ENCODE measurements around the gene FAAP20. TPM values are rescaled to one million over a fixed set of nuclear protein-coding genes. Genes with fewer than 3 reads are reported as not detected.

The FAAP20 gene
- total RNA-seq, 3 donors from 2014 or later: 23.4 to 42.6 (median 32.0) TPM

DNA sequence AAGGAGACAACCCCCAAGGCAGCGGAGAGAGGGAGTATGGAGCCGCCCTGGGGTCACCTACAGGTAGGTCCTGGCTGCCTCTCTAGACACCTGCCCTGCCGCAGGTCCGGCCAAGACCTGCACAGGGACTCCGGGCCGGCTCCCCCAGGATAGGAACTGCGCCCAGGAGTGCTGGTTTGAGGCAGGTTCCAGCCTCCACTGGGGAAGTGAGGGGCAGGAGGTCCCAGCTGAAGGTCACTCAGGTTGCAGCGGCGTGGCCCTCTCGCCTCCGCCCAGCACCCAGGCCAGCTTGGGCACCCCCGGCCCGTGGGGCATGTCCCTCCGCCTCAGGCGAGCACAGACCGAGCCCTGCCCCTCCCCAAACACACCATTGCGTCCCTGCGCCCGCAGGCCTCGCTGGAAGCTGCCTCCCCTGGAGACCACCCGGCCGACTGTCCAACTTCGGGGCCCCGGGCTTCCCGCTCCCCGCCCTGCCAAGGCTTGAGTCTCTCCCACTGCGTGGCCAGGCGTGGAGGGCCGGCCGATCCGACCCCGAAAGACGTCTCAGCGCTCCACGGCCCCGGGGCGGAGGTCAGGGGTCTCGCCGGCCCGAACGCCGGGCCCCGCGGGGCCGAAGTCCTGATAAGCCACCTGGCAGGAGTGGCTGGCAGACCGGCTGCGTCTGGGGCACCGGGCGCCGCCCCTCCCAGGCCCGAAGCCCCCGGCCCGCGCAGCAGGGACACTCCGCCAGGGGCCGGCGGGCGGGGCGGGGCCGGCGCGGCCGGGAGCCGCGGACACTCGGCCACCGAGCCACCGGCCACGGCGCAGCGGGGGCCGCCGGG, 32.2 kb upstream of the FAAP20 start:
- Histone ChIP-seq H3K4me3 (peak overlapping the region; percentile 38), H3K9me3 (no peaks in the 10 kb centered on the region), H3K4me1 (ENCODE audit: low read depth) (peaks cover 24% of the 10 kb centered on the region), H3K36me3 (ENCODE audit: low read depth) (no peaks in the 10 kb centered on the region)
- ATAC-seq (no peak), DNase-seq (peak in 2 of 3 donors; percentile 67 to 77)
- intact Hi-C loops (cut with DNase I, micrococcal nuclease): no loop called here
- TF ChIP-seq, protein P1, sequence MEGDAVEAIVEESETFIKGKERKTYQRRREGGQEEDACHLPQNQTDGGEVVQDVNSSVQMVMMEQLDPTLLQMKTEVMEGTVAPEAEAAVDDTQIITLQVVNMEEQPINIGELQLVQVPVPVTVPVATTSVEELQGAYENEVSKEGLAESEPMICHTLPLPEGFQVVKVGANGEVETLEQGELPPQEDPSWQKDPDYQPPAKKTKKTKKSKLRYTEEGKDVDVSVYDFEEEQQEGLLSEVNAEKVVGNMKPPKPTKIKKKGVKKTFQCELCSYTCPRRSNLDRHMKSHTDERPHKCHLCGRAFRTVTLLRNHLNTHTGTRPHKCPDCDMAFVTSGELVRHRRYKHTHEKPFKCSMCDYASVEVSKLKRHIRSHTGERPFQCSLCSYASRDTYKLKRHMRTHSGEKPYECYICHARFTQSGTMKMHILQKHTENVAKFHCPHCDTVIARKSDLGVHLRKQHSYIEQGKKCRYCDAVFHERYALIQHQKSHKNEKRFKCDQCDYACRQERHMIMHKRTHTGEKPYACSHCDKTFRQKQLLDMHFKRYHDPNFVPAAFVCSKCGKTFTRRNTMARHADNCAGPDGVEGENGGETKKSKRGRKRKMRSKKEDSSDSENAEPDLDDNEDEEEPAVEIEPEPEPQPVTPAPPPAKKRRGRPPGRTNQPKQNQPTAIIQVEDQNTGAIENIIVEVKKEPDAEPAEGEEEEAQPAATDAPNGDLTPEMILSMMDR (IDR thresholded peaks at IDR 0.05): no peak

- DNase-seq (peak in 2 of 3 donors; percentile 27 to 52), ATAC-seq (no peak)
- Histone ChIP-seq H3K4me3 (no peak overlapping the region), H3K4me1 (ENCODE audit: low read depth) (peaks cover 5% of the 10 kb centered on the region), H3K9me3 (no peaks in the 10 kb centered on the region), H3K36me3 (ENCODE audit: low read depth) (no peaks in the 10 kb centered on the region)
- TF ChIP-seq, protein P1 (IDR thresholded peaks at IDR 0.05): no peak
- intact Hi-C loops (cut with DNase I, micrococcal nuclease): no loop called here
Measured at GRCh38 chr1:2224631-2225428, 30.3 kb upstream of the FAAP20 start.

DNA sequence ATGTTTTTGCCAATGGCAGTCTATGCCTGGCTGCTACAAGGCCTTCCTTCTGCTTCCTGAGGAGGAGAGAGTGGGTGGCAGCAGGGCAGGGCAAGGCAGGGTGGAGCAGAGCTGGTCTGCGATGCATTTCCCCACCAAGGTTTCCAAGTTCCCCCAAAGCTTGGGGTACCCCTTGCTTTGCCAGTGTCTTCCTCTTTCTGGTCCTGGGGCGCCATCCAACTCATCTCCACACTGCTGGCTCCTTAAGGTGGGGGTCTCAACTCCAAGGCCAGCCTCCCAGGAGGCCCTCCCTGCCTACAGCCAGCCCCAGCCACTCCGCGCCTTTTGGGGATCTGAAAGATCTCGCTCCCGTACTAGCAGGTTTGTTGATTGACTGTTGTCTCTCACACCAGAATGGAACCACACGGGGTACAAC, 29.6 kb upstream of the FAAP20 start:
- ATAC-seq (no peak), DNase-seq (no peak)
- intact Hi-C loops (cut with DNase I, micrococcal nuclease): no loop called here
- Histone ChIP-seq H3K4me3 (no peak overlapping the region), H3K9me3 (no peaks in the 10 kb centered on the region), H3K4me1 (ENCODE audit: low read depth) (no peaks in the 10 kb centered on the region), H3K36me3 (ENCODE audit: low read depth) (no peaks in the 10 kb centered on the region)
- TF ChIP-seq, protein P1 (IDR thresholded peaks at IDR 0.05): no peak

DNA sequence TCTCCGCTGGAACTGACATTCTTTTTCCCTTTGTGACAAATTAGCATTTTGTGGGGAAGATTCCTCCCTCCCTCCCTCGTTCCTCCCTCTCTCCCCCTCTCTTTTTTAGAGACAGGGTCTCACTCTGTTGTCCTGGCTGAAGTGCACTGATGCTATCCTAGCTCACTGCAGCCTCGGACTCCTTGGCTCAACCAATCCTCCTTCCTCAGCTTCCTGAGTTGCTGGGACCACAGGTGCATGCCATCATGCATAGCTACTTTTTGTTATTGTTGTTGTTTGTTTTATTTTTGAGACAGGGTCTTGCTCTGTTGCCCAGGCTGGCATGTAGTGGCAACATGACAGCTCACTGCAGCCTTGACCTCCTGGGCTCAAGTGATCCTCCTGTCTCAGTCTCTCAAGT, 26.7 kb upstream of the FAAP20 start:
- H3K36me3 ChIP-seq (ENCODE audit: low read depth): no peaks in the 10 kb centered on the region
- H3K4me3 ChIP-seq: no peak overlapping the region
- TF ChIP-seq, protein P1 (IDR thresholded peaks at IDR 0.05): no peak
- no peaks in the 10 kb centered on the region for H3K9me3 ChIP-seq
- no peaks in the 10 kb centered on the region for H3K4me1 ChIP-seq (ENCODE audit: low read depth)
- no peak for ATAC-seq
- no peak for DNase-seq
- intact Hi-C loops (cut with DNase I, micrococcal nuclease): no loop called here

GRCh38 chr1:2216767-2217058, 22.1 kb upstream of the FAAP20 start:
- Histone ChIP-seq H3K4me3 (no peak overlapping the region), H3K36me3 (ENCODE audit: low read depth) (no peaks in the 10 kb centered on the region), H3K4me1 (ENCODE audit: low read depth) (peaks cover 15% of the 10 kb centered on the region), H3K9me3 (no peaks in the 10 kb centered on the region)
- ATAC-seq: no peak
- DNase-seq: peak in 1 of 3 donors; percentile 21
- TF ChIP-seq, protein P1 (IDR thresholded peaks at IDR 0.05): no peak
- intact Hi-C loops (cut with DNase I, micrococcal nuclease): no loop called here

All from mucosa of descending colon (tissue), 3 donors.